H4 (cell line): ENCODE measurements around the gene MKI67. TPM values are rescaled to one million over a fixed set of nuclear protein-coding genes. Genes with fewer than 3 reads are reported as not detected.
A peak's percentile ranks its signal among the peaks of the same experiment; 100 is the strongest.

Source experiments
- DNase-seq: peaks from one replicate; pipeline ENCODE4 v3.0.0-alpha.2; 2015; ENCODE audit warnings: low spot score
- total RNA-seq: library from RNA; depleted of rRNA; stranded (reverse); fragments of >200 nt; shearing (Covaris generic); gene quantifications from 2 replicates; pipeline ENCODE4 v1.2.3, GENCODE V29; 2014

Gene MKI67
- total RNA-seq, 1 experiment from 2014 or later, result 33.3 TPM

DNA sequence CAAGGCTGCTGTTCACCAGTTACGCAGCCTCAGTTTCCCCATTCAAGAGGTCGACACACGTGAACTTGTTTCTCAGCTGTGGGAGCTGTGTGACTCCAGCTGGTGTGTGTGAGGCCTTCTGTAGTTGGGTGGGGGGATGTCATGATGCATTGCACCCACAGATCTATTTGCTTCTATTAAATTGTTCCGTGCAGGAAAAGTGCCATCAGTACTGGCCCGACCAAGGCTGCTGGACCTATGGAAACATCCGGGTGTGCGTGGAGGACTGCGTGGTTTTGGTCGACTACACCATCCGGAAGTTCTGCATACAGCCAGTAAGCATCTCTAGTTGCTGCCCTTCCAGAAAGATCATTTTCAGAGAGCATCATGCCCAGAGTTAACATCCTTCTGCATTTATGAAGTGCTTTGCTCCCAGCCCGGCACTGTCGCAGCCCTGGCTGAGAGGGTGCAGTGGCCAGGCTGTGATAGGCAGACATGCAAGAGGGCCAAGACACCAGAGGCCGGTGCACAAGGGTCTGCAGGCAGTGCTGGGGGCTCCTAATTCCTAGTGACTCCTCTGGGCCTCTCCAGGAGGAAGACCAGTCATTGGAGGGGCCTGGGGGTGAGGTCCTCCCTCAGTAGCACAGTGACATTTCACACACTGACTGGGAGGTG is 60.2 kb downstream of the MKI67 start:
- DNase-seq, result no peak

GRCh38 chr10:128064970-128065580 is 61.1 kb downstream of the MKI67 start:
- no peak for DNase-seq

DNA sequence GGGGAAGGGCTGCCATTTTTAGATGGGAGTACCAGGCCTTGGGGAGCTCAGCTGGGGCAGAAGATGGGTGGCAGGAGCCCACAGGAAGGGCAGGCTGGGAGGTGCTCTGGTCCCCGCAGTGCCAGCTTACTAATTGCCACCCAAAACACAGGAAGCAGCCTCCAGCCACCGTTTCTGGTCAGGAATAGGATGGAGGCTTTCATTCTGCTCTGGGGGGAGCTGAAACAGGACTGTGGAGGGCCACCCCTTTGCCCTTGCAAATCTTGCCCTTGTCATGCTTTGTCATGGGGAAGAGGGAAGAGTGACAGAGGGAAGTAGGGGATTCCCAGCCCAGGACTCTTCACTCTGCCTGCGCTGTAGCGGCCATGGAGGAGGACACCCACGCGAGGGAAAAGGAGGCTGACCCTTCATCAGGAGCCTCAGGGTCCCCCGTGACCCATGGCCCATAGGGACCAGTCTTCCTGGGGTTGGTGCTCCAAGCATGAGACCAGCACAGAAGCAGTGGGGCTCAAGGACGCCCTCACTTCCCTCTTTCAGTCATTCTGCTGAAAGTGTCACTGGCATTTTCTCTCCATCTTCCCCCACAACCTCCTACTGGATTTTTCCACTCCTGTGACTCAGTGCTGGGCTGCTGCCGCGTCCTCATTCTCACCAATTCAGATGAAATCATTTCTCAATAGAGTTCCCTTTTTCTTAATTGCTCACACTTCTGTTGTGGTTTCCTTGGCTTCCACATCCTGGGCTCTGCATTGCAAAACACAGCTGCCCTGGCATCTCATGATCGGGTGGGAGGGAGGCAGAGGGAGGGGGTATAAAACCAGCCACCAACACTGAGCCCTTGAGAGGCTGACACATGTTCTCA is 61.9 kb downstream of the MKI67 start:
- peak; percentile 87 for DNase-seq

DNA sequence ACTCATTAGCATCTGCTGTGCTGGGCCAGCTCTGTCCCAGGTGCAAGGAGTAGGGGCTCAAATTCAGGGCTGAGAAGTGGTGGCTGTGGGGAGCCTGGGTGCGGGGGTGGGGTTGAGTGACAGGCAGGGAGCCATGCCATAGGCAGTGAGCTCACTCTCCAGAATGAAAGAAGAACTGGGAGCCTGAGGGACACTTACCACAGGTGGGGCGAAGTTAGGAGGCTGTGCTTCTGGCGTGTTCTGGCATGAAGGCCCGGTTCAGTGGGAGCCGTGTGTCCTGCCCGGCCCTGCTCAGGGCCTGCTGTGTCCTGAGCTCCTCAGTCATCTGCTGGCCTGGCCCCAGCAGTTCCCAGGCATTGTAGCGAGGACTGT is 62.5 kb downstream of the MKI67 start:
- DNase-seq, result no peak

- DNase-seq, result no peak
Measured at GRCh38 chr10:128062881-128063563, 63.2 kb downstream of the MKI67 start.

DNA sequence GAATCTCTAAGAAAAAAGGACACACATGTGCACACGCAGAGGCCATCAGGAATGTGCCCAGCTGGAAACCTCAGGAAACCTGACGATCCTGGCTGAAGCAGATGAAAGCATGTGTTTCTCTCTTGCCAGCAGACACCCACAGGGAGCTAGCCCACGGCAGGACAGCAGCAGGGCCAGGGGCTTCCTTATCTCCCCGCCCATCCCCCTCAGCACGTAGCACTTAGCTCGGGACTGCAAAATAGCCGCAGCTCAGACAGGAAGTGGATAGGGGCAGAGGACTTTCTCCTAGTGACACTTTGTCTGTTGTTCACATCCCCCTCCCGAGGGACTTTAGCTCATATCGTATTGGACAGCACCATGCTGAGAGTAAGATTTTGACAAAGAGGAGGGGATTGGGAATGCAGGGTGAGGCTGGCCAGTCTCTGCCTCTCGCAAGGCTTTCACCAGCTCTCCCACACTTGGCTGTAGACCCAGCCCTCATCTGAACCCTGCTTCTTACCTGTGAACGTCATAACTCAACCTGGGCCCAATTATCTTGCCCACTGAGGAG is 63.8 kb downstream of the MKI67 start:
- no peak for DNase-seq

DNA sequence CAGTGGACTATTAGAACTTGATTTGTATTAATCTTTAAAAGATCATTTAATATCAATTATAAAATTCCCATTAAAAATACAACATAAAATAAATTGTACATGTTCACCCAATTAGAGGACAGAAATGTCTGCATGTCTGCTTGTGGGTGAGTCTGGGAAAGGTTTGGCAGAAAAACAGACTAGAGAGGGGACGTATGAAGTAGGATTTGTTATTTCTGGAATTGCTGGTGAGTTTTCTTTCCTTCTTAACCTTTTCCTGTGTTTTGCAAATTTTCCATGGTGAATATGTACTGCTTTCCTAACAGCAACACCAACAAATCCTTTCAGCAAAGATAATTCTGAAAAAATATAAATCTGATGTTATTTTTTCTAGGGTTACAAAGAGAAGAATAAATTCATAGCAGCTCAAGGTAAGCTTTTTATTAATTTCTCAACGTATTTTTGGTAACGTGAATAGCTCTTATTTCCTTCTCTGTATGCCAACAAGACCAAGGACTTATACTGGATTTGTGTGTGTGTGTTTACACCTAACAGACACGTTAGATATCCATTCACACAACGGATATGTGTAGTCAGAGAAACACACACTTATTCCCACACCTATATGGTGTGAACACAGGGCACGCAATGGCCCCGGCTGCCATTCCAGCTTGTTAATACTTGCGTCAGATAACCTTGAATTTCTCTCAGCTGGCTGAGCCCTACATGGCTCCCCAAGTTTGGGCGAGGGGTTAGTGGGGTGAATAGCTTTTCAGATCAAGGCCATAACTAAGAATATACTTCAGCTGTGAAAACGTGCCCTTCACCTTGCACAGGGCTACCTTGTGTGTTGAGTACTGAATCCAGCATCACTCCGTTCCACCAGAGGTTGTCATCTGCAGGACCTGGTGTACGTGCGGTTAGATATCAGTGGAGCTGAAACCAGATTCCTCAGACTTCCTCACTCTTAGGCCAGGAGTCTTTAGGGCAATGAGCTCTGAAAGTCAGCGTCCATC is 64.6 kb downstream of the MKI67 start:
- DNase-seq, result no peak

DNA sequence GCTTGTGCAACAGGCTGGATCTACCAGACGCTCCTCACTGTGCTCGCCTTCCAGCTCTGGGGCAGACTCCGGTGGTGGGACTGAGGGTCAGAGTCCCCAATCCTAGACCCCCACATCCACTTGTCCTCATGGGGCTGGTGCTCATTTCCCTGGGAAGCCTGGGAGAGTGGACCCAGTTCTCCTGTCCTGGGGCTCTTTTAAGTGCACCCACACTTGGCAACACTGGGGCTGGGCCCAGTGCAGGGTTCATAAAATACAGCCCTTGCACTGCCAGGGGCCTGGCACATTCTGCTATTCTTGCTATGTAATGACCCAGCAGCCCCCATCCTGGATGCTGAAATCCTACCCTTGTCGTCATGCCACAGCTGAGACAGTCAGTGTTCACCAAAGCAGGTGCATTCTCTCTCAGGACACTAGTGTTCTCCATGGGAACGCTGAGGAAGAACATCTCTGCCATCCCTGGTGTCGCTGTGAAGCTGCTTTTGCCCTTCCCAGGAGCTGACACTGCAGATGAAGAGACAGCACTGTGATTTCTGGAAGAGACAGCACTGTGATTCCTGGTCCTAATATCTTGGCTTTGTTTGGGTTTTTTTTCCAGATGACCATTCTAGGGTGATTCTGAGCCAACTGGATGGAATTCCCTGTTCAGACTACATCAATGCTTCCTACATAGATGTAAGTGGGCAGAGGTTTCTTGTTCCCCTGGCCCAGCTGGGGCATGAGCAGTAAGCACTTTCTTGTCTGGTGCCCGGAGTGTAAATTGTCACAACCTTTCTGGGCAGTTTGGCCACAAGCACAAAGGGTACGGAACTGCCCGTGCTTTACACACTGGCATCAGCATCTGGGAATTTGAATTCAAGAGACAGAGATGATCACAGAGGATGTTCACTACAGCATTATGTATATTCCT is 65.6 kb downstream of the MKI67 start:
- DNase-seq, result no peak

DNA sequence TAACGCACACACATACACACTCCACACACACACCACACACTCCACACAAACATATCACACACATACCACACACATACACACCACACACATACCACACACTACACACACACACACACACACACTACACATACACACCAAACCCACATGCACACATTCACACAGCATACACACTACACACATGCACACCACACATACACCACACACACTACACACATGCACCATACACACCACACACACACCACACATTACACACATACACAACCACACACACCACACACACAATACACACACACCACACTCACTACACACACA is 66.3 kb downstream of the MKI67 start:
- no peak for DNase-seq

GRCh38 chr10:128059266-128059981 is 66.8 kb downstream of the MKI67 start:
- no peak for DNase-seq

DNA sequence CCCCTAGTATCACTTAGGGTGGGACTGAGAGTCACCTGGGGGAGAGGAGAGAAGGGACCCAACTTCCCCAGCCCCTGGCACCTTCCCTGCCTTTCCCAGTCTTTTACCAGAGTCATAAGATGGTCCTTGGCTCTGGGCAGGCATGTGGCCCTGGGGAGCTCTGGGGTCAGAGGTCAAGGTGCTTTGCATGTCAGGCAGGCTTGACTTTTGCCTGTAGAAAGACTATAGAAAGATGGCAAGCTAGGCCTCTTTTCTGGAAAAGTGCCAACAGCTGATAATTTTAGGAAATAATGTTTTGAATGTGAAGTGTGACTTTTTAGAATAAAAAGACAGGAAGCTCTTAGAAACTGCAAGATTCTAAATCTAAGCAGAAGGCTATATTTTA is 67.5 kb downstream of the MKI67 start:
- DNase-seq, result no peak

DNA sequence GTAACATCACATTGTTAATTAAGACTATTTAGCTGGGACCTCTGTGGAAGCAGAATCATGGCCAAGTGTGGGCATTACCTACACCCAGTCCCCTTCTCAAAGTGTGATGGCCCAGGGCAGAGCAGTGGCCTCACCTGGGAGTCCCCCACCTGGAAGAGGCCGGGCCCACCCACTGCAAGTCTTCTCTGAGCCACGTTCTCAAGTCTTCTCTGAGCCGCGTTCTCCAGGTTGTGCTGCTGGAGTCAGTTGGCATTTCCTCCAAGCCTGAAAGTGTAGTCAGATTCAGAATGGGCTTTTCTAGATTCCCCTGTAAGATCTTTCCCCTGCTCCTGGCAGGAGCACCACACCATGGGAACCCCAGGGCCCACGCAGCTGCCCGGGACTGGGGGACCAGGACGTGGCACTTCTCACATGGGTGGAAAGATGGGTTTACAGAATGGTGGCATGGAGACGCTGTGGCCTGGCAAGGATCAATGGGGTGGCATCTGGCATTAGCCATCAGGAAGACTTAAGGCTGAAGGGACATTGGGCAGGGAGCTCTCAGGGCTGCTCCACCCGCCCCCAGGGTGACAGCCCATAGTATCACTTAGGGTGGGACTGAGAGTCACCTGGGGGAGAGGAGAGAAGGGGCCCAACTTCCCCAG is 68.0 kb downstream of the MKI67 start:
- DNase-seq, result no peak

GRCh38 chr10:128056303-128057050 is 69.7 kb downstream of the MKI67 start:
- no peak for DNase-seq

DNA sequence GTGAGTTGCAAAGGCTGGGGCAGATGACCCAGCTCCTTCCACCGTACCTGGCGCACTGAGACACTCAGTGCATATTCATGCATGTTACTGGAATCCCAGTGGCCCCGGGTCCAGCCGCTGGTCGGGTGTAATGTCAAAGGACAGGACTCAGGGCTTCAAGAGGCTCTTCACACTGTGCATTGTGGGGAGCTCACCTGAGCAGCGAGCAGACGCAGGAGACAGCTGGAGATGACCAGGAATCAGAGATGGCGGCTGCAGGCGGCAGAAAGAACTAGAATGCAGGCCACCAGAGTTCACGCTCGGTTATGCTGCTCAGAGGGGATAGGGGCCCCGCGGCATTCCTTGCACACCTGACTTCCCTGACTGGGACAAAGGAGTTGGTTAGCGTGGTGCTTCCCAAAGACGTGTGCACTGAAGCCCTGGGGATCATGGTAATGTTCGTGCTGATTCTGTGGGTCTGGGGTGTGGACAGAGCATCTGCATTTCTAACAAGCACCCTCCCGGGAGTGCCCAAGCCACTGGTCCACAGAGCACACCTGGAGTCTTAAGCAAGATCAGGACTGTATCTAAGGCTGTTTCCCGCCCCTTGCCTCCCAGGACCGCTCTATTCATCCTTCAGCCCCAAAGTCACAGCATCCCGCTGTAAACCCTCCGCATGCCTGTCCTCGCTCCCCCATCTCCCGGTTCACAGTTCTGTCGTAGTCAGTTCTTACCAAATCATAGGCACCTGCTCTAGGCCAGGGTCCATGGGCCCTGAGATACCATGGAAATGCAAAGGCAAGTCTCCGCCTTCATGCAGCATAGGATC is 71.0 kb downstream of the MKI67 start:
- DNase-seq, result no peak

DNA sequence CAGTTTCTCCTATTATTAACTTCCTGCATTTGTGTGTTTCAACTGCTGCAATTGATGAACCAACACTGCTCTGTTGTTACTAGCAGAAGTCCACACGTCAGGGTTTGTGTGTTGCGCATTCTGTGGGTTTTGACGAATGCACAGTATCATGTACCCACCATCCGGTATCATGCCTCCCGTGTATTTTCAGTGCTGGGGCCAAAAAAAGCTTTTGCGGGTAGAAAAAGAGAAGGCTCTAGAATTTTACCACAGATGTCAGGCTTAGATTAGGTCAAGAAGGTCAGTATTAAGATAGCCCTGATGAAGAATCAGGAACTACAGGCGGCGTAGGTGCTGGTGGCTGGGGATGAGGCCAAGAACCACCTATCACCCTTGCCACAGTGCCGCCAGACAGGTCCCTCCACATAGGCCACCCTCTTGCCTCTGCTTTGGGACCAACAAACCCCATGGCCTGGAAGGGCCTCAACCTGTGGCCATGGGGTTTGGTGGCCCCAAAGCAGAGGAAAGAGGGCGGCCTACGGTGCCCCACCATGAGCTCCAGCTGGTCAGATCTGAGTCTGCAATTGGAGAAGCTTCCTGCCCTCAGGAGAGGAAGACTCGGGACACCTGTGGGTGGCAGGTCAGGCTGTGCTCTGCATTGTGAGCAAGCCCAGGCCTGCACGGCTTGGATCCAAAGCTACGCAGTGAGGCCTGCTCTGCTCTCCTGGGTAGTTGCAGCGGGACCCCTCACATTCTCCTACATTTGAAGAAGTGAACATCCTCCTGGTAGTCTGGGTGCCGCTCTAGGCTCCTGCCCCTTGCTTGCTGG is 71.9 kb downstream of the MKI67 start:
- DNase-seq, result no peak

DNA sequence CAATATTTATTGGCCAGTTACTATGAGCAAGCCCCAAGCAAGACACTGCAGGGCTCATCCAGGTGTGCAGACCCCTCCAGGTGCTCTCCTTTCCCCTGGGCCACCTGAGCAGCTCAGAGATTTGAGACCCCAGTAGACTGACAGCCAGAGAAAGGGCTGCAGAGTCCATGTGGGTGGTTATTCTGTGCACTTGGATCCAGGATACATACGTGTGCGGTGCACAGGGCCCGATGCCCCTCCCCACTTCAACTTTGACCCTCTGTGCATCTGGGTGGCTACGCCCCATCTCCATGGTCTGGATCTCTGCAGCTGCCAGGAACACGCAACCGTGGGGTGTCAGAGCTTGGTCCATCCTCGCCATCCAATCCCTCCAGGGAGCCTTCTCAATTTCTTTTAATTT is 72.9 kb downstream of the MKI67 start:
- DNase-seq, result no peak
